HEK293T (cell line): ENCODE results near the gene KCTD13.

Experiments used
- CTCF ChIA-PET: fragments of 350-600 bp; formaldehyde crosslinking; extraction: SDS; loops from one replicate; lab custom pipeline; 2021; ENCODE audit warnings: antibody characterized with exemption, inconsistent platforms; lab: Yijun Ruan, JAX
- POLR2A ChIA-PET: fragments of 350-600 bp; formaldehyde crosslinking; extraction: SDS; loops from one replicate; lab custom pipeline; 2020; ENCODE audit warnings: antibody characterized with exemption, inconsistent platforms; lab: Yijun Ruan, JAX
- DNase-seq: peaks from one replicate; pipeline ENCODE4 v3.0.0; 2012; ENCODE audit warnings: mixed read lengths; ENCODE audit errors: extremely low spot score
- ARNT ChIP-seq: fragments of 450-650 bp; IDR thresholded peaks from 2 replicates; pipeline ENCODE4 v1.6.1; 2017; ENCODE audit warnings: mild to moderate bottlenecking
- BHLHE40 ChIP-seq: fragments of 450-650 bp; IDR thresholded peaks from 2 replicates; pipeline ENCODE4 v1.6.1; 2016; ENCODE audit warnings: mild to moderate bottlenecking, moderate library complexity, borderline replicate concordance
- CTBP1 ChIP-seq: fragments of 450-650 bp; IDR thresholded peaks from 2 replicates; pipeline ENCODE4 v1.6.1; 2016; ENCODE audit warnings: borderline replicate concordance
- ELF4 ChIP-seq: fragments of 450-650 bp; IDR thresholded peaks from 2 replicates; pipeline ENCODE4 v1.6.1; 2017; ENCODE audit warnings: antibody characterized with exemption
- FOXA1 ChIP-seq: fragments of 450-650 bp; IDR thresholded peaks from 2 replicates; pipeline ENCODE4 v1.6.1; 2016; ENCODE audit warnings: mild to moderate bottlenecking
- FOXK2 ChIP-seq: fragments of 450-650 bp; IDR thresholded peaks from 2 replicates; pipeline ENCODE4 v1.6.1; 2016; ENCODE audit warnings: mild to moderate bottlenecking
- FOXM1 ChIP-seq: fragments of 450-650 bp; IDR thresholded peaks from 2 replicates; pipeline ENCODE4 v1.6.1; 2017; ENCODE audit warnings: mild to moderate bottlenecking, borderline replicate concordance
- HDGF ChIP-seq: fragments of 450-650 bp; IDR thresholded peaks from 2 replicates; pipeline ENCODE4 v1.6.1; 2017; ENCODE audit warnings: antibody characterized with exemption, borderline replicate concordance
- L3MBTL2 ChIP-seq: fragments of 450-650 bp; conservative IDR thresholded peaks from 2 replicates; pipeline ENCODE4 v1.6.1; 2016; ENCODE audit warnings: mild to moderate bottlenecking
- LEF1 ChIP-seq: fragments of 450-650 bp; IDR thresholded peaks from 2 replicates; pipeline ENCODE4 v1.6.1; 2017; ENCODE audit warnings: mild to moderate bottlenecking, borderline replicate concordance
- NFRKB ChIP-seq: fragments of 450-650 bp; IDR thresholded peaks from 2 replicates; pipeline ENCODE4 v1.6.1; 2016; ENCODE audit warnings: mild to moderate bottlenecking, moderate library complexity
- PKNOX1 ChIP-seq: fragments of 450-650 bp; IDR thresholded peaks from 2 replicates; pipeline ENCODE4 v1.6.1; 2016
- SP1 ChIP-seq: fragments of 450-650 bp; IDR thresholded peaks from 2 replicates; pipeline ENCODE4 v1.6.1; 2017
- SUZ12 ChIP-seq: fragments of 450-650 bp; IDR thresholded peaks from 2 replicates; pipeline ENCODE4 v1.6.1; 2016; ENCODE audit warnings: mild to moderate bottlenecking
- TARDBP ChIP-seq: fragments of 450-650 bp; IDR thresholded peaks from 2 replicates; pipeline ENCODE4 v1.6.1; 2016
- ZNF384 ChIP-seq: fragments of 450-650 bp; IDR thresholded peaks from 2 replicates; pipeline ENCODE4 v1.6.1; 2016

Gene KCTD13

GRCh38 chr16:29925781-29926710, at the start of gene KCTD13:
TSS of gene KCTD13 (minus strand) at chr16:29926226. CDS start at chr16:29926033, 193 bp downstream.
- DNase-seq: peak; percentile 100
- TF ChIP-seq HDGF: no peak
- no peak for TF ChIP-seq ZNF384
- no peak for TF ChIP-seq PKNOX1
- TF ChIP-seq NFRKB: no peak
- no peak for TF ChIP-seq FOXK2
- TF ChIP-seq SUZ12: no peak
- TF ChIP-seq ELF4: peak; percentile 40
- peak; percentile 97 for TF ChIP-seq L3MBTL2
- POLR2A ChIA-PET: interaction anchor here (0.7 to 5.0 kb wide), 32 partner anchors 9 to 166 kb away, joined by 3 to 76 read pairs (median 8); partner anchors contain the start of genes ASPHD1, CDIPT, HIRIP3 and INO80E
- CTCF ChIA-PET: interaction anchor here (0.6 to 1.8 kb wide), 7 partner anchors 10 to 226 kb away, joined by 3 to 5 read pairs (median 3); partner anchors contain the start of gene TMEM219

GRCh38 chr16:29975134-29975538, 49.1 kb upstream of the KCTD13 start:
- ChIA-PET POLR2A (interaction anchor here (0.7 to 8.8 kb wide), 7 partner anchors 11 to 76 kb away, joined by 3 to 102 read pairs (median 60); partner anchors contain the start of genes HIRIP3, KCTD13, SEZ6L2 and TMEM219), CTCF (interaction anchor here (1.9 kb wide), 1 partner anchor 17 kb away, joined by 5 read pairs; no protein-coding TSS in a partner anchor)
- no peak for TF ChIP-seq ARNT
- TF ChIP-seq PKNOX1: 0 out of 2 replicates have a peak, but pooled peaks have one; percentile 21
- DNase-seq: no peak

- ChIA-PET CTCF (interaction anchor here (0.9 to 1.9 kb wide), 3 partner anchors 17 to 47 kb away, joined by 3 to 7 read pairs (median 5); no protein-coding TSS in a partner anchor), POLR2A (interaction anchor here (1.4 to 8.8 kb wide), 8 partner anchors 12 to 163 kb away, joined by 4 to 102 read pairs (median 40); partner anchors contain the start of genes ASPHD1, HIRIP3, KCTD13 and SEZ6L2)
- no peak for DNase-seq
- no peak for TF ChIP-seq FOXK2
- TF ChIP-seq NFRKB: no peak
- no peak for TF ChIP-seq LEF1
- no peak for TF ChIP-seq ELF4
- no peak for TF ChIP-seq ZNF384
- TF ChIP-seq TARDBP: no peak
- TF ChIP-seq CTBP1: no peak
- no peak for TF ChIP-seq HDGF
- no peak for TF ChIP-seq FOXM1
- no peak for TF ChIP-seq BHLHE40
- no peak for TF ChIP-seq FOXA1
- TF ChIP-seq L3MBTL2: no peak; the same call in 1 of the 2 replicates
- no peak for TF ChIP-seq SUZ12
Measured at GRCh38 chr16:29974291-29975133, 48.5 kb upstream of the KCTD13 start.

- ChIA-PET POLR2A (interaction anchor here (0.6 to 8.8 kb wide), 25 partner anchors 12 to 1025 kb away, joined by 3 to 102 read pairs (median 4); partner anchors contain the start of genes ALDOA, ASPHD1, CDIPT and HIRIP3), CTCF (interaction anchor here (0.6 to 3.0 kb wide), 6 partner anchors 12 to 125 kb away, joined by 3 to 14 read pairs (median 6); partner anchors contain the start of gene TMEM219)
- TF ChIP-seq NFRKB (no peak), SUZ12 (no peak), SP1 (no peak), HDGF (peak; percentile 98; the same call in 1 of the 2 replicates), ELF4 (no peak), L3MBTL2 (peak; percentile 100), FOXA1 (no peak), CTBP1 (no peak), ZNF384 (no peak), FOXK2 (no peak), BHLHE40 (no peak), LEF1 (no peak)
- peak; percentile 100 for DNase-seq
Measured at GRCh38 chr16:29973384-29974246, 47.6 kb upstream of the KCTD13 start, which contains the start of gene TAOK2. TSS of gene TAOK2 (plus strand) at chr16:29973868. CDS start at chr16:29977773, 3,905 bp downstream.

- no peak for DNase-seq
- ChIA-PET CTCF (interaction anchor here (0.6 to 3.0 kb wide), 6 partner anchors 11 to 125 kb away, joined by 3 to 14 read pairs (median 6); partner anchors contain the start of gene TMEM219), POLR2A (interaction anchor here (0.6 to 8.8 kb wide), 26 partner anchors 11 to 1025 kb away, joined by 3 to 102 read pairs (median 4); partner anchors contain the start of genes ALDOA, ASPHD1, CDIPT and HIRIP3)
- TF ChIP-seq FOXA1 (no peak), BHLHE40 (no peak), NFRKB (no peak), ELF4 (no peak), ARNT (no peak), HDGF (no peak), CTBP1 (no peak), L3MBTL2 (no peak), SP1 (no peak), SUZ12 (no peak), FOXM1 (no peak), PKNOX1 (no peak), FOXK2 (no peak), LEF1 (no peak), TARDBP (no peak), ZNF384 (no peak)
Measured at GRCh38 chr16:29972992-29973383, 47.0 kb upstream of the KCTD13 start.
